Smooth muscle cell (in vitro differentiated cells): ENCODE measurements around the gene CHAC1. TPM values are rescaled to one million over a fixed set of nuclear protein-coding genes. Genes with fewer than 3 reads are reported as not detected.

Source experiments
- DNase-seq: peaks from one replicate; lab custom pipeline; 2025; ENCODE audit not compliant: unreplicated experiment; lab: John Stamatoyannopoulos, UW
- H2AFZ ChIP-seq: fragments of 200-600 bp; sonication (generic); 2 replicates; pipeline ENCODE4 v1.6.0; 2016; ENCODE audit warnings: antibody characterized with exemption, low read depth, mild to moderate bottlenecking
- H3F3A ChIP-seq: fragments of 200-600 bp; sonication (generic); 2 replicates; pipeline ENCODE4 v1.6.0; 2017; ENCODE audit warnings: antibody characterized with exemption, low read depth
- H3K27ac ChIP-seq: fragments of 200-600 bp; sonication (generic); 2 replicates; pipeline ENCODE4 v1.5.1; 2016; ENCODE audit warnings: low read depth, mild to moderate bottlenecking
- H3K27me3 ChIP-seq: fragments of 200-600 bp; sonication (generic); 2 replicates; pipeline ENCODE4 v1.6.1; 2016; ENCODE audit warnings: low read depth, mild to moderate bottlenecking
- H3K36me3 ChIP-seq: fragments of 200-600 bp; sonication (generic); 2 replicates; pipeline ENCODE4 v1.5.1; 2016; ENCODE audit warnings: low read depth
- H3K4me1 ChIP-seq: fragments of 200-600 bp; sonication (generic); 2 replicates; pipeline ENCODE4 v1.5.1; 2016; ENCODE audit warnings: low read depth
- H3K4me2 ChIP-seq: fragments of 200-600 bp; sonication (generic); 2 replicates; pipeline ENCODE4 v1.6.0; 2016; ENCODE audit warnings: mild to moderate bottlenecking
- H3K4me3 ChIP-seq: fragments of 200-600 bp; sonication (generic); 2 replicates; pipeline ENCODE4 v1.5.1; 2016; ENCODE audit warnings: mild to moderate bottlenecking
- H3K79me2 ChIP-seq: fragments of 200-600 bp; sonication (generic); 2 replicates; pipeline ENCODE4 v1.6.0; 2016; ENCODE audit warnings: low read depth, mild to moderate bottlenecking
- H3K9ac ChIP-seq: fragments of 200-600 bp; sonication (generic); 2 replicates; pipeline ENCODE4 v1.6.0; 2016; ENCODE audit warnings: low read depth
- H3K9me3 ChIP-seq: fragments of 200-600 bp; sonication (generic); replicated peaks from 2 replicates; pipeline ENCODE4 v1.5.1; 2016; ENCODE audit warnings: low read depth
- H4K20me1 ChIP-seq: fragments of 200-600 bp; sonication (generic); 2 replicates; pipeline ENCODE4 v1.6.0; 2016; ENCODE audit warnings: low read depth
- WGBS: methylation state at CpG from one replicate; pipeline ENCODE4 v1.1.7; 2016; ENCODE audit warnings: low lambda C conversion rate; 5-methylcytosine and 5-hydroxymethylcytosine counted together
- polyA plus RNA-seq: library from polyadenylated mRNA; unstranded; fragments of >200 nt; fragmentation: Nextera tagmentation; extraction: Ambion mirVana; gene quantifications from 2 replicates; pipeline ENCODE4 v1.2.1, GENCODE V29; 2016
- total RNA-seq: library from RNA; depleted of rRNA; stranded (reverse); fragments of >200 nt; gene quantifications from 2 replicates; pipeline ENCODE4 v1.2.3, GENCODE V29; 2014
- TF ChIP-seq, protein P1 (sequence below): fragments of 200-600 bp; sonication (generic); IDR thresholded peaks from 2 replicates; pipeline ENCODE4 v1.5.1; 2017; ENCODE audit warnings: borderline replicate concordance, mild to moderate bottlenecking, antibody characterized with exemption; ENCODE audit not compliant: insufficient read depth, poor library complexity, severe bottlenecking

CHAC1 gene
- total and polyA plus RNA-seq, 2 experiments from 2014 or later: 29.6 to 31.5 TPM

DNA sequence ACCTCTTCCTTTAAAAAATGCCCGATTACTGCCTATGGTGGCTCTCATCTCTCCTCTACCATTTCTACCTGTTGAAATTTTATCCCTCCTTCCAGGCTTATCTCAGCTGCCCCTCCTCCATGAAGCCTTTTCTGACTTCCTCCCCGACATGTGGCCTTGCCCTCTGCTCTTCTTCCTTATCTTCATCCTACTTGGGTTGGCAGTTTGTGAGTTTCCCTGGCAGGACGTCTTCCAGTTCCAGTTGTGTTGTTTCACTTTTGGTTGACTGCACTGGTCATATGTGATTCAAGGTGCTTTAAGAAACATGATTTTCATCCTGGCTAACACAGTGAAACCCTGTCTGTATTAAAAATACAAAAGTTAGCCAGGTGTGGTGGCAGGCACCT, 19.8 kb upstream of the CHAC1 start:
- H2AFZ ChIP-seq: no peak overlapping the region
- H3K36me3 ChIP-seq: no peaks in the 10 kb centered on the region
- WGBS: 80% methylated on average over 3 of the region's 3 CpGs
- no peak overlapping the region for H3K27ac ChIP-seq
- H4K20me1 ChIP-seq: peaks cover 8% of the 10 kb centered on the region
- peaks cover 25% of the 10 kb centered on the region for H3K4me1 ChIP-seq
- H3K27me3 ChIP-seq: peaks cover 59% of the 10 kb centered on the region
- TF ChIP-seq, protein P1, sequence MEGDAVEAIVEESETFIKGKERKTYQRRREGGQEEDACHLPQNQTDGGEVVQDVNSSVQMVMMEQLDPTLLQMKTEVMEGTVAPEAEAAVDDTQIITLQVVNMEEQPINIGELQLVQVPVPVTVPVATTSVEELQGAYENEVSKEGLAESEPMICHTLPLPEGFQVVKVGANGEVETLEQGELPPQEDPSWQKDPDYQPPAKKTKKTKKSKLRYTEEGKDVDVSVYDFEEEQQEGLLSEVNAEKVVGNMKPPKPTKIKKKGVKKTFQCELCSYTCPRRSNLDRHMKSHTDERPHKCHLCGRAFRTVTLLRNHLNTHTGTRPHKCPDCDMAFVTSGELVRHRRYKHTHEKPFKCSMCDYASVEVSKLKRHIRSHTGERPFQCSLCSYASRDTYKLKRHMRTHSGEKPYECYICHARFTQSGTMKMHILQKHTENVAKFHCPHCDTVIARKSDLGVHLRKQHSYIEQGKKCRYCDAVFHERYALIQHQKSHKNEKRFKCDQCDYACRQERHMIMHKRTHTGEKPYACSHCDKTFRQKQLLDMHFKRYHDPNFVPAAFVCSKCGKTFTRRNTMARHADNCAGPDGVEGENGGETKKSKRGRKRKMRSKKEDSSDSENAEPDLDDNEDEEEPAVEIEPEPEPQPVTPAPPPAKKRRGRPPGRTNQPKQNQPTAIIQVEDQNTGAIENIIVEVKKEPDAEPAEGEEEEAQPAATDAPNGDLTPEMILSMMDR: no peak
- DNase-seq: no peak
- H3K4me2 ChIP-seq: no peak overlapping the region
- no peaks in the 10 kb centered on the region for H3K79me2 ChIP-seq
- no peaks in the 10 kb centered on the region for H3K9me3 ChIP-seq
- H3F3A ChIP-seq: no peaks in the 10 kb centered on the region
- no peak overlapping the region for H3K9ac ChIP-seq
- H3K4me3 ChIP-seq: no peak overlapping the region

DNA sequence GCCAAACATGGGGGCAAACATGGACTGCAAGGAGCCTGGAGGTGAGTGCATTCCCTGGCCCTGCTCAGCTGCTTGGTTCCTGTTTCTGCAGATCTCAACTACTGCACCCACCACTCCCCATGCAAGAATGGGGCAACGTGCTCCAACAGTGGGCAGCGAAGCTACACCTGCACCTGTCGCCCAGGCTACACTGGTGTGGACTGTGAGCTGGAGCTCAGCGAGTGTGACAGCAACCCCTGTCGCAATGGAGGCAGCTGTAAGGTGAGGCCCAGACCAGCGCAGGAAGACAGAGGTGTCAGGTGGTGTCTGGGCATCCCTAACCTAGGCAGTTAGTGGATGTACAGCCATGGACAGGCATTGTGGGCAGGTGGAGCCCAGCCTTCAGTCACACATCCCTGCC, 18.8 kb upstream of the CHAC1 start:
- Histone ChIP-seq H3K79me2 (no peaks in the 10 kb centered on the region), H3K36me3 (no peaks in the 10 kb centered on the region), H3K9ac (no peak overlapping the region), H2AFZ (no peak overlapping the region), H4K20me1 (peaks cover 8% of the 10 kb centered on the region), H3K27me3 (peaks cover 49% of the 10 kb centered on the region), H3F3A (no peaks in the 10 kb centered on the region), H3K27ac (no peak overlapping the region), H3K4me2 (no peak overlapping the region), H3K4me3 (no peak overlapping the region), H3K9me3 (no peaks in the 10 kb centered on the region), H3K4me1 (peaks cover 16% of the 10 kb centered on the region)
- 84% methylated on average over 6 of the region's 6 CpGs for WGBS
- DNase-seq: no peak
- TF ChIP-seq, protein P1: no peak

DNA sequence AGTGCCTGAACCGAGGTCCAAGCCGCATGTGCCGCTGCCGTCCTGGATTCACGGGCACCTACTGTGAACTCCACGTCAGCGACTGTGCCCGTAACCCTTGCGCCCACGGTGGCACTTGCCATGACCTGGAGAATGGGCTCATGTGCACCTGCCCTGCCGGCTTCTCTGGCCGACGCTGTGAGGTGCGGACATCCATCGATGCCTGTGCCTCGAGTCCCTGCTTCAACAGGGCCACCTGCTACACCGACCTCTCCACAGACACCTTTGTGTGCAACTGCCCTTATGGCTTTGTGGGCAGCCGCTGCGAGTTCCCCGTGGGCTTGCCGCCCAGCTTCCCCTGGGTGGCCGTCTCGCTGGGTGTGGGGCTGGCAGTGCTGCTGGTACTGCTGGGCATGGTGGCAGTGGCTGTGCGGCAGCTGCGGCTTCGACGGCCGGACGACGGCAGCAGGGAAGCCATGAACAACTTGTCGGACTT, 17.0 kb upstream of the CHAC1 start:
- H3F3A ChIP-seq: no peaks in the 10 kb centered on the region
- no peak for DNase-seq
- TF ChIP-seq, protein P1: no peak
- WGBS: 95% methylated on average over 31 of the region's 31 CpGs
- no peak overlapping the region for H3K27ac ChIP-seq
- H2AFZ ChIP-seq: no peak overlapping the region
- no peak overlapping the region for H3K4me2 ChIP-seq
- no peaks in the 10 kb centered on the region for H4K20me1 ChIP-seq
- peaks cover 4% of the 10 kb centered on the region for H3K4me1 ChIP-seq
- H3K9ac ChIP-seq: no peak overlapping the region
- H3K9me3 ChIP-seq: no peaks in the 10 kb centered on the region
- H3K4me3 ChIP-seq: no peak overlapping the region
- no peaks in the 10 kb centered on the region for H3K79me2 ChIP-seq
- peaks cover 31% of the 10 kb centered on the region for H3K27me3 ChIP-seq
- no peaks in the 10 kb centered on the region for H3K36me3 ChIP-seq
